Measurements from ENCODE around the gene CPO.

- TF ChIP-seq POLR2AphosphoS5 (IDR thresholded peaks at IDR 0.05) (no peak), CTCF (IDR thresholded peaks at IDR 0.05) (no peak), EP300 (IDR thresholded peaks at IDR 0.05) (no peak), POLR2A (IDR thresholded peaks at IDR 0.05; ENCODE audit: low read depth) (no peak)
These were observed 31.5 kb downstream of the CPO start for GRCh38 chr2:206970589-206971360.

Data from esophagus muscularis mucosa (tissue), 4 donors.